Stimulated activated CD8-positive, alpha-beta memory T cell treated with anti-CD3 and anti-CD28 coated beads, Interleukin-12 subunit alpha, Interleukin-12 subunit beta, amount 100 ng/mL, for 1 hour (primary cell): ENCODE results near the gene CHERP.
"Not testable (repeated sequence)": the region's sequence is repeated elsewhere in the genome, so short reads cannot be mapped to it uniquely, and the experiment has no call there.

Experiments used
- DNase-seq: peaks from one replicate; pipeline ENCODE4 v3.0.0-alpha.2; 2020; ENCODE audit warnings: low read depth

Gene CHERP

DNA sequence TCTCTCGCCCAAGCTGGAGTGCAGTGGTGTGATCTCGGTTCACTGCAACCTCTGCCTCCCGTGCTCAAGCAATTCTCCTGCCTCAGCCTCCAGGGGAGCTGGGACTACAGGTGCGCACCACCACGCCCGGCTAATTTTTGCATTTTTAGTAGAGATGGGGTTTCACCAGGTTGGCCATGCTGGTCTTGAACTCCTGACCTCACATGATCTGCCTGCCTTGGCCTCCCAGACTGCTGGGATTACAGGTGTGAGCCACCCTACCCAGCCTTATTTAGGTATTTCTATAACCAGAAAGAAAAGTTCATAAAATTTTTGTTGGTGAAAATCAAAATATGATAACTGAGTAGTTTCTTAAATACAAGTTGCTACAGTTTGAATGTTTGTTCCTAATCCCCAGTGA is 1.5 kb upstream of the CHERP start:
- DNase-seq, result not testable (repeated sequence)

DNA sequence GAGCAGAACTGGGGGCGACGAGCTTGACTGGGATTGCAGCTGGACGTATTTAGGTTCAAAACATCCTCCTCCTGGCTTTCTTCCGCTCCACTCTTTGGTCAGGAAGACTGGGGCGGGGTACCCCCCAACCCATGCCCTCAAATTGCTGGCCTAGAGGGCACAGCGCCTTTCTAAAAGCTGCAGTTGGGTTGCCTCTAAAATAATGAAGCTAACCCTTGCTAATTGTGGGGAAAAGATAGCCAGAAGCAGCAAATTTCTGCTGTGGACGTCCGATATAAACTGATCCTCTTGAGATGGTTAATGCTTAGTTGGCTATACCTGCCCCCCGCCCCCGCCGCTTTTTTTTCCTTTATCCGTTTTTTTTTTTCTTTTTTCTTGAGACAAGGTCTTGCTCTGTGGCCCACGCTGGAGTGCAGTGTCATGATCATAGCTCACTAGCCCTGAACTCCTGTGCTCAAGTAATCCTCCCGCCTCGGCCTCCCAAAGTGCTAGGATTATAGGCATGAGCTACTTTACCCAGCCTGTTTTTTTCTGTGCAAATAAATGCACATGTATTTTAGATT is 754 bp upstream of the CHERP start:
- DNase-seq, result no peak

DNA sequence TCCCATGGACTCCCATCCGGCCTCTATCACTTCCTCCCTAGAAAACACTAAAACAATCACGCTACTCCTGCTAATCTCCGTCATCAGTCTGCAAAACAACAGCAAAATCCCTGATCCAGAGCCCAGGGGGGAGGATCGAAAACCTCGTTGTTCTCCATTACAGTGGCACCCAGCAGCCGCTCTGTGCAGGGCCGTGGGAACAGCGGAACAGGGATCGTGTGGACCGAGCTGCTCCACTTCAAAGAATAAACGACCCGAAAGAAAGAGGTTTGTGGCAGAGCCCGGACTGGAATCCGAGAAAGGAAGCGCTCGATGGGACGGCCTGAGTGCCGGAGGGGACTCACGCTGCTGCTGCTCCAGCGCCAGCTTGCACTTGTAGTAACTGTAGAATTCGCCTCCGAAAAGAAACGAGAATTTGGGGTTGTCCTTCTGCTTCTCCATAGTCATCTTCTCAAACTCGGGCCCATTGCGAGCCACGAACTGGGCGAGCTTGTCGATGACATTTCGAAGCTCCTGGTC is 652 bp downstream of the CHERP start:
- DNase-seq, result no peak

DNA sequence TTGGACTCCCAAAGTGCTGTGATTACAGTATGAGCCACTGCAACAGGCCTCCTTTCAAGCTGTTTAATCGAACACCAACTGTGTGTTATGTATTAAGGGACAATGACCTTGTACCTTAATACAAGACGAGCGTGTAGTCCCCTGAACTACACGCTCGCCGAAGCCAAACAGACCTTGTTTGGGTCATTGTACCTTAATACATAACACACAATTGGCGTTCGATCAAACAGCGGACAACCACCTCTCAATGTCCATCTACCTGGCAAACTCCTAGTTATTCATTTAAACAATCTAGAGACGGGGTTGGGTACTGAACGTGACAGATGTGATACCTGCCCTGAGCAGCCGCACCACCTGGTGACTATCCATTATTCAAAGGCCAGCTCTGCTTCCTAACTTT is 1.3 kb downstream of the CHERP start:
- no peak for DNase-seq

DNA sequence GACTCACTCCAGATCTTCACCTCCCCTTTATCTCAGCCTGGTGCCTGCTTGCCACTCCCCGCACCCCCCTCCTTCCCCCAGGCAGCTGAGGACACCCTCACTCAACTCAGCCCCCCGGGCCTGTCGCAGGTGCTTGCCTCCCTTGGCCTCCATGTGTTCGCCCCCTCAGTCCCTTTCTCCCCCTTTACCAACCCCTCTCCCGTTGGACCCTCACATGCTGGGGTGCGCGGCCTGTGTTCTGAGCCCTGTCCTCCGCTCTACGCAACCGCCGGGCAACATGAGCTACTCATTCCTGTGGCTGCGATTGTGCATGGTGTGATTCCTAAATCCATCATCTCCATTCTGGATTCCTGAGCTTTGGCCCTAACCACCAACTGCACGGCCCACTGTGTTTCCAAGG is 5.1 kb downstream of the CHERP start:
- DNase-seq, result no peak

DNA sequence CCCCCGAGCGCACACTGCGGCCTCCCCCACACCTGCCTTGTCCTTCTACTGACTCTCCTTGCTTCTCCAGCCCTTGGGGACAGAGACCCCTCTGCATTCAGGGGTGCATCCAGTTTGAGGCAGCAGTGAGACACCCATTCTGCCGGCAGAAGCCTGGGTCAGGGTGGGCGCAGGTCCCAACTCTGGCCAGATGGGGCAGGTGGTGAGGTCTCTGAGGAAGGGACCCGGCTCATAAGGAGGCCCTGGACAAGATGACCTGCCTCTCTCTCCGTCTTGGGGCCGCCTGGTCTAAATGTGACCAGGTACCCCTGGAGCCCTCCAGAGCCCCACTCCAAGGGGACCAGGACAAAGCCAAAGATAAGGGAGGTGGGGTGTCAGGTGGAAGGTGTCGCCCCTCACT is 6.1 kb downstream of the CHERP start:
- DNase-seq, result no peak

DNA sequence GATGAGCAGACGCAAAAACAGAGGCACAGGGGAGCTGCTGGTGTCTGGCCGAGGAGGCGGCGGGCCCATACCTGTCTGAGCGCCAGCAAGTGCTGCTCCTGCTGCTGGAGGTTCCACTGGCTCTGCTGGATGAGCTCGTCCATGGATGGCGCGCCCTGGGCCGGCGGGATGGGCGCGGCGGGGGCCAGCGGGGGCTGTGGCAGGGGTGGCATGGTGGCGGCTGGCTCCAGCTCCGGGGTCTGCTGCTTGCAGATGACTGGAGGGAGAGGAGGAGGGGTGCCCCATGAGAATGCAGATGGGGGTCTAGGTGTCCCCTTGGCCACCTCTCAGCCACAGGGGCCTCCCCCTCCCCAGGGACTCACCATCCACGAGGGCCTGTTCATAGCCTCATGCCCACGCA is 6.9 kb downstream of the CHERP start:
- DNase-seq, result no peak

DNA sequence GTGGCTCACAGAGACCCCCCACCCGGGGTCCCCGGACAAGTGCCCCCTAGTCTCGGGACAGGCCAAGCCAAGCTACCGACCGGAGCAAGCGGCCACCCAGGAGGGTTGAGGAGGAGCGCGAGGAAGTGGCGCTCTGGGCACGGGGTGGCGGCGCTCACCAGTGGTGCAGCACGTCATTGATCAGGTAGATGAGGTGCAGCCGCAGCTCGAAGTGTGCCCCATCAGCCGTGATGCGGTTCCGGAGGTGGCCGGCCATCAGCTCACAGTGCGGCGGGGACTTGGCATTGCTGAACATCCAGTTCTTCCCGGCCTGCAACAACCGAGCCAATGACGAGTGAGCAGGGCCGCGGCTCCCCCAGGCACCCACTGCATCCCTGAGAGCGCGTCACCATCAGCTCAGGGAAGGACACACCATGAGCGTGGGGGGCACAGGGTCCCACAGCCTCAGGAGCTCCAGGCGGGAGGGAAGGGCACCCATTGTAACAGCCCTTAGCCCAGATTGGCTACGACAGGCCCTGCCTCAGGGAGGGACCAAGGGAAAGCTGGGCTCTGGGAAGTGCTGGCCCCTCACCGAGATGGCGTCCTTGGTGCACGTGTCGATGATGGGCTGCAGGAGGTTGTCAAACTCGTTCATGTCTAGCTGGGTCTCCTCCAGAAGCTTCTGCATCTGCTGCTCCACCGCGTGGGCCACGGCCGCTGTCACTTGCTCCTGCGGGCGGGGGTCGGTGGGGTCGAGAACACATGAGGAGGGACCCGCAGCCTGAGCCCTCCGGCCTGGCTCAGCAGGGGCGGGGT is 9.6 kb downstream of the CHERP start:
- DNase-seq, result no peak

DNA sequence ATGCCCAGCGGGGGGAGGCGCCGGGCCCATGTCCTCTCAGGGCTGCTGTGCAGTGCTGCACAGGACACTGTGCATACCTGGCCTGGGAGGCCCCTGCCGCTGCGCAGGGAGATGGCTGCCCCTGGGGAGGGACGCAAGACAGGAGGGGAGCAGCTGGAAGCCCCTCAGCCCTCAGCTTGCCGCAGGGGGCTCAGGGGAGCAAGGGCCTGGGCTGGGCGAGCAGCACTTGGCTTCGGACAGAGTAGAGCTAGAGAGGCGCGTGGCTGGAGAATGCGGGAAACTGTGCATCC is 10.9 kb downstream of the CHERP start:
- no peak for DNase-seq

DNA sequence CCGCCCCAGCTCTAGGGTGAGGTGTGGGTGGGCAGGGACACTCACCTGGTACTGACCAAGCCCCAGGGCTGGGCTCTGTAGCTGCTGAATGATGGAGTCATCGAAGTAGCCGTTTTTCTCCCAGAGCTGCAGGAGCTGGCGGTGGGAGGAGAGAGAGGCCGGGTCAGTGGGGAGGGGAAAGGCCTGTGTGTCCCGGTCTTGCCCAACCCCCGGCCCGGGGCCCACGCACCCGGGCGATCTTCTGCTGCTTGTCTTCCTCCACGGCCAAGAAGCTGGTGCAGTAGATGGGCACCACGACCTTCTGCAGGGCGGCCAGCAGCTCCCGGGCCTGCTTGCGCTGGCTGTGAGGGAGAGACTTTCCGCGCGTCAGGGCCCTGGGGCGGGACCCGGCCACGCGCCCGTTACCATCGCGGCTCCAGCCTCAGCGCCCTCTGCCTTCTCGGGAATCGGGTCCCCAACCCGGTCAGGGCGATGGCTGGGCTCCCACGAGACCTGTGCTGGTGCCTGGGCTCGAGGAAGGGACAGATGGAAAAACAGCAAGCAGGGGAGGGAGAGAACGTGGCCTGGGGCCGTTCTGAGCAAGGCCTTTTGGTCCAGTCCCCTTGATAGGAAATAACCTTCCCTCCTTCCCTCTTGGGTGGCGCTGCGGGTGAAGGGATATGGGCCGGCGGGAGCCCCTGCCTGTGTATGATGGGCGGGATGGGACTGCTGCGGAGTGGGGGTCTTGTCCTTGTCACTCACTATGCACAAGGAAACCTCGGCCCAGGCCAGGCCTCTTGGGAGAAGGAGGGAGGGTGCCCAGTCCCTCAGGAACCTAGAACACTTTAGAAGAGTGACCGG is 11.5 kb downstream of the CHERP start:
- DNase-seq, result no peak

DNA sequence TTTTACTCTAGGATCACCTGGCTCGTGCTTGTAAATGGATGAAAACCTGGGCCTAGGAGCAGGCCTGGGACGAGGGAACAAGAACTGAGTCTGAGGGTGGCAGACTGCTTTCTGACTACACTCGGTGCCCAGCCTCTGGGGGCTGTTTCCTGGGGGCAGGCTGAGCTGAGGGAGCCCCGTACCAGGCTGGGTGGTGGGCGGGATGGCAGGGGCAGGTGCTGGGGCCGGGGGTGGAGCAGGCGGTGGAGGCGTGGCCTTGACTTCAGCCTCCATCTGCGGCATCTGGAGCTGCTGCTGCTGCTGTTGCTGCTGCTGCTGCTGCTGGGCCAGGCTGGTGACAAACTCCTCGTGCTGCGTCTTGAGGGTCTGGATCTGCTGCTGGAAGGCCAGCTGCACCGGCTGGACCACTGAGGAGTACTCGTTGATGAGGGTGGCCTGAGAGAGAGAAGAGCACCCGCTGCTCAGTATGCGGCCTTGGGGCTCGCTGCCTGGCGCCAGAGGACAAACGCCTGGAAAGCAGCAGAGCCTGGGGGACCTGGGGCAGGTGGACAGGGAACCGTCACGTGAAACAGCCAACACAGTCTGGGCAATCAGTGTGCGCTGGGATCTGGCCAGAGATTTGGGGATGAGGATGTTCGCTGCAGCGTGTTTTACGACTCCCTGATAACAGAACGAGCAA is 12.6 kb downstream of the CHERP start:
- no peak for DNase-seq

DNA sequence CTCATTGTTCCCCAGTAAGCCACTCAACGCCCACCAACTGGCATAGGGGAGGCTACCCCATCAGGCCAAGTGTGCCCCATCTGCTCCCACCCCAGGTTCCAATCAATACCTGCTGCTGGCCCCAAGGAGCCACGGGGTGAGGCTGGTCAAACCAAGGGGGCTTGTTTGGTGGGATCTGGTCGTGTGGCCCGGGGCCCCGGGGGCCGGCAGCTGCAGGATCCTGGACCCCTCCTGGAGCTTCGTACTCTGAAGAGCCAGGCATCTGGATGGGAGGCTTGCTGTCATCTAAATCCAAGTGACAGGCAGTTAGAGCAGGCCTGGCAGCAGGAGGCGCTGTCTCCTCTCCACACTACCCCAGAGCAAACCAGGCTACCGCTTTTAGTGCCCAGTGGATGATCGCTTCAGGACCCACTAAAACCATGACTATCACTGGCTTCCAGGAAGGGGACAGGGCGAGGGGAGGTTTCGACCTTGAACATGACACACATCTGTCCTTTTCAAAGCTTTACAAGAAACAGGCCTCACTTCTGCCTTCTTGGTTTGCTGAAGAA is 14.2 kb downstream of the CHERP start:
- peak; percentile 21 for DNase-seq

DNA sequence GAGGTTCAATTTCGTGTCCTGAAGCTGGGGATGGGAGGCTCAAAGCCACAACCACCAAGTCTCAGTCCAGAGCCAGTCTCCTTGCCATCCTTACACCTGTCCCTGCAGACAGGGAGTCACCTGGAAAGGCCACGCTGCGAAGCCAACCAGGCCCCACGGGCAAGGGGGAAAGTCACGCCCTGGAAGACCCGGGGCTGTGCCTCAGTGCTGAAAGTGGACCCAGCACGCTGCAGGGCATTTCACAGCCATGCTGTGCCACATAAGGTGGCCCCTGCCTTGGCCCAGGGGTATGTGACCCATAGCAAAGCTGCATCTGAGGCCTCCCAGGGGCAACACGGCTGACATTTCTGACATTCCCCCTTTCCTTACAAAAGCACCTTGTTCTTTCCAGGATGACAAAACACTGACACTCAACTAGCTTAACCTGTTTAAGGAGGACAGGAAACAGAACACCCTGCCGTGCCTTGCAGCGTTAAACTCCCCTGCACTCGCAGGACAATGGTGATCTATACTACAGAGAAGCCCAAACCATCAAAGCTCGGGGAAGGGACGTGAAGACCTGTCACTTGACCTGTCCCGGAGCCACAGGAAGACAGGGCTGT is 14.8 kb downstream of the CHERP start:
- DNase-seq, result no peak

DNA sequence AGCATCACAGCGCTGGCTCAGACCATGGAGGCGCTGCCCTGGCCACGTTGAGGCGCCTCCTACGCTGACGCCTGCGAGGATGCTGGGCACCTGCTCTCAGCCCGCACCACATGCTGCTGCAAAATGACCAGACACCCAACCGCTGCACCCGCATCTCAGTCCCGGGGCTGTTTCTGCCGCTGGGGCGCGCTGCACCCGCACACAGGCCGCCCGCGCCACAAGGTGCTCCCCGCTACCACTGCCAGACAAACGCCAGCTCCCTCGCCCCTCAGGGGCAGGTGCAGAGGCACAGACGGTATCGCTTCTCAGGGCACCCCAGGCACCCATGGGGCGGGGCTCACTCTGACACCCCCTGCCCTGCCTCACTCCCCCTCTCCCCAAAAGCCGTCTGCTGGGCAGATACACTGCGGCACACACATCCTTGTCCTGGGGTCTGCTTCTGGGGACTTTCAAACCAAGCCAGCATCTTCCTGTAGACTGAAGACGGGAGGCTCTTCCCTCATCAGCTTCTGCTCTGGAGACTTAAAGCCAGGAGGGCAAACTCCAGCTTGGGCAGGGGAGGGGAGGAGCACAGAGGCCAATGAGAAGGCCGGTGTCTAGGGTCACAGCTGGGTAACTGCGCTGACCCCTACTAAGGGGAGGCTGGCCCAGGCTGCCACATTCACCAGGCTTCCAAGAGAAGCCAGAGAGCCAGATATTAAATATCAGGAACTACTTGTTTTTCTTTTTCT is 16.3 kb downstream of the CHERP start:
- DNase-seq, result no peak

DNA sequence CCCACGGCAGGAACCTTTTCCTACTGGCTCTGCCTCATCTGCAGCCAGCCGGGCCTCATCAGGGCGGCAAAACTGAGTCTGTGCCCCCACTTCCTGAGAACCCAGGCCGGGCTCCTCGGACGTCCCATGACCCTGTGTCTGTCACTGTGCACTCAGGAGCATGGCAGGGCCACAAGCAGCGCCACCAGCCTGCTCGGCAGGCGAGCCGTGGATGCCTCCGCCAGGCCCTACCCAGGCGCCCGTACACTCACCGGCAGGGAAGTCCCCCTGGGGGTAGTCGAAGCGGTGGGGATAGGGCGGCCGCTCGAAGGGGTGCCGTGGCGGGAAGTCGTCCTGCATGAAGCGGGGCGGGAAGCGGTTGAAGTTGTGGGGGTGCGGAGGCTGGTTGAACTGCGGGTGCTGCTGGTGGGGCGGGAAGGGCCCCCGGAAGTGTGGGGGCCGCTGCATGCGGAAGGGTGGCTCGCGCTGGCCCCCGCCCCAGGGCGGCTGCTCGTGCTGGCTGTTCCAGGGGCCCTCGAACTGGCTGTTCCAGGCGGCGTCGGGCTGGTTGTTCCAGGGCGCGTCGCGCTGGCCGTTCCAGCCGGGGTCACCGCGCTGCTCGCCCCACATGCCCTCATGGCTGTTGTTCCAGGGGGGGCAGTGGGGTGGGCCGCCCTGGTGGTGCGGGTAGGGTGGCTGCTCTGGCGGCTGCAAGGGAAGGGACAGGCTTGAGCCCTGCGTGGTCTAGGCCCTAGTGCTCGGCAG is 17.1 kb downstream of the CHERP start:
- no peak for DNase-seq

DNA sequence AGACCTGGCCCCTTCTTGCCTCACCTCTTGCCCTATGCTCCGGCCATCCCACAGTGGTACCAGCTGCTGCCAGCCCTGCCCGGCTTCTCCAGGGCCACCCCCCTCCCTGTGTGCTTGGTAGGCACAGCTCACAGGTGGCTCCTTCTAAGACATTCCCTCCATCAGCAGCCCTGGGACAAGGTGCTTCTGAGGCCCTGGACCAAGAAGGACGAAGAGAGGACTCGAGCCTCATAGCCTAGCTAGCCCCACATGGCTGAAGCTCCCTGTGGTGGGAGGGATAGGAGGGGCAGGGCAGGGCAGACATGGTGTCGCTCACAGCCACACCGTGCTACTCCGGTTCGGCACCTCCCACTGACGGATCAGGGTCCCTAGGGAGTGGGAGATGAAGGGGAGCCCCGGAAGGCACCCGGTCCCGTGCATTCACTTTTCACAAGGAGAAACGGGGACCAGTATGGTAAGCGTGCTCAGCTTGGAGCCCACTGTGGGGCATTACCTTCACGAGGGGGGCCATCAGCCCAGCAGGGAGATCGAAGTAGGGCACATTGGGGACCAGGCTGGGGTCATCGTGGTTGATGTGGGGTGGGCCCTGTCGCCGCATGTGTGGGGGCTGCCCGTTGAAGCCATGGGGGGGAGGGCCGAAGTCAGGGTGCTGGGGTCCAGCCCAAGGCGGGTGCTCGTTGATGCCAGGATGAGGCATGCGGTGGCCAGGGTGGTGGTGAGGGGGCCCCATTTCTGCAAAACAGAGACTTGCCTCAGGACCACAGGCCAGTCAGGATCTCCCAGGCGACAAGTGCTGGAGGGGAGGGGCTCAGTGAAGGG is 19.5 kb downstream of the CHERP start:
- DNase-seq, result no peak

DNA sequence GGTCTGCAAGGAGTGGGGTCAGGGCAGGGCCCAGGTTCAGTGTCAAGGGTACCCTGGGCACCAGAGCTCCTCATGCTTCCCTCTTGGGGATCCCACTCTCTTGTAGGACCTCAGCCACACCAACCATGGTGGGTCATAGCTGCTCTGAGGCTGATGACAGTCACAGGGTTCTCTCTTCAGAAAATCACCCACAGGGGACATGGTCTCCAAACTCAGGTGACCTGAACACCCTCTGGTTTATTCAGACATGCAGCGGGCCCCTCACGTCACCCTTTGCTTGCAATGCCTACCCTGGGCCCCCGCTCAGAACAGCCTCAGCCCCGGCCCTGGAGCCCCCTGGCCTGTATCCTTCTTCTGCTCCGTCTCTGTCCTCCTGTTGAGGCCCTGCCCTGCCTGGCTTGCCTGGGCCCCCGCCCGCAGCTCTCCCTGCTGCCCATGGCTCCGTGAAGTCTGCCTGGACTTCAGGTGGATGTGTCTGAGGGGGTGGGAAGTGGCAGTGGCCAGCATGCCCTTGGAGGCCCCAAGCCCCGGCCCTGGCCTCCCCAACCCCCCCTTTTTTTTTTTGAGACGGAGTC is 20.4 kb downstream of the CHERP start:
- no peak for DNase-seq

DNA sequence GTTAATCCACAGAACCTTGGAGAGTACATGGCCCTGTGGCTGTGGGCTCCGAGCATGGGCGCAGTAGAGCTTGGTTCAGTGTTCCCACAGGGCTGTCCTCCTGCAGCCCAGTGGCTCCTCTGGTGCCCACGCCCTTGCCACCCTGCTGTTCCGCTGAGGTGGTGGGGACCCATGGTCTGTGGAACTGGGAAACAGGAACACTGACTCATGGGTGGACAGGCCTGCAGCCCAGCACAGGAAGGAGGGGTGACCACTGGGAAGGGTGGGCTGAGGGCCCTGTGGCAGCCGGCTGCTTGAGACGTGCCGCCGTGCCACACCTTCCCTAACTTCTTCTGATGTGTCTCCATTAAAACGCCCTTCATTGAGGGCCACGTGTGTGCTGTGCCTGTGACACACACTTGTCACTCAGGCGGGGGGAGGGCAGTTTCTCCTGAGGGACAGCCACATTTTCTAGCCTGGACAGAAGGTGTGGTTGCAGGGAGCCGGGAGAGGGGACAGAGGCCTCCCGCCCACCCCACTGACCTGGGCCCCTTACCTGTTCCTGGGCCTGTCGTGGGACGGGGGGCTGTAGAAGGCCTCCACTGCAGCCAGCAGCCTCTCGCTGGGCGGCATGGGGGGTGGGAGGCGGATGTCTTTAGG is 21.1 kb downstream of the CHERP start:
- no peak for DNase-seq
